Fibroblast of lung (primary cell): ENCODE measurements around the gene SYCE1L.
A peak's percentile ranks its signal among the peaks of the same experiment; 100 is the strongest.

ENCODE experiments used
- EZH2 ChIP-seq: IDR thresholded peaks from 2 replicates; pipeline ENCODE4 v1.5.1; 2012; ENCODE audit warnings: low read length, control low read depth, mild to moderate bottlenecking; ENCODE audit errors: missing control alignments
- TF ChIP-seq, protein P1 (sequence below), 2 donors: IDR thresholded peaks in 1 of 2; conservative IDR thresholded peaks in 1 of 2; 1 replicate in 1 of 2; 2 replicates in 1 of 2; pipeline ENCODE4 v1.5.1; 2011 to 2012; ENCODE audit warnings: low read length in 2 of 2, control low read depth in 1 of 2, inconsistent platforms in 1 of 2, low read depth in 1 of 2, mild to moderate bottlenecking in 1 of 2

DNA sequence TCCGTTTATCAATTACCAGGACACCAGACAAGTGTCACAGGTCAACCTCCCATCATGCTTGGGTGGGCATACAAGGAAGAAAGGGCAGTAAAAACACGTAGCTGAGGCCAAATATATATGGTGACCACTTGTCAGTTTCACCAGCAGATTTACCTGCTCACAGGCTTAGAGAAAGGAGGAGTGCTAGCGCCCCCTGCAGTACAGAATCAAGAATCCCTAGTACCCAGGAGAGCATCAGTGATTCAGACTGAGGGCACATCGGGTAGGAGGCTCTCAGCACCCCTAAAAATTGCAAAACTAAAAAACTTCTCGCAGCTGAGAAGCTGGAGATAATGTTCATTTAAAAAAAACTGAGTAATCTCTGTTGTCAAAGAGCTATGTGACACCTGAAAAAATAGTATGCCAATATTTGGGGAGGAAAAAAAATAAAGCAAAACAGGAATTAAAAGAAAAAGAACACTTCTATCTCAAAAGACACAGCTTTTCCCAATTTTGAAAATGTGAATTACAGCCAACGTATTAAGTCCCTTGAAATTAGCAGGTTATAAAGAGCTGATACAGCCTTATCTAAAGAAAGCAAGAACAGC, 29.5 kb upstream of the SYCE1L start:
- TF ChIP-seq, protein P1, sequence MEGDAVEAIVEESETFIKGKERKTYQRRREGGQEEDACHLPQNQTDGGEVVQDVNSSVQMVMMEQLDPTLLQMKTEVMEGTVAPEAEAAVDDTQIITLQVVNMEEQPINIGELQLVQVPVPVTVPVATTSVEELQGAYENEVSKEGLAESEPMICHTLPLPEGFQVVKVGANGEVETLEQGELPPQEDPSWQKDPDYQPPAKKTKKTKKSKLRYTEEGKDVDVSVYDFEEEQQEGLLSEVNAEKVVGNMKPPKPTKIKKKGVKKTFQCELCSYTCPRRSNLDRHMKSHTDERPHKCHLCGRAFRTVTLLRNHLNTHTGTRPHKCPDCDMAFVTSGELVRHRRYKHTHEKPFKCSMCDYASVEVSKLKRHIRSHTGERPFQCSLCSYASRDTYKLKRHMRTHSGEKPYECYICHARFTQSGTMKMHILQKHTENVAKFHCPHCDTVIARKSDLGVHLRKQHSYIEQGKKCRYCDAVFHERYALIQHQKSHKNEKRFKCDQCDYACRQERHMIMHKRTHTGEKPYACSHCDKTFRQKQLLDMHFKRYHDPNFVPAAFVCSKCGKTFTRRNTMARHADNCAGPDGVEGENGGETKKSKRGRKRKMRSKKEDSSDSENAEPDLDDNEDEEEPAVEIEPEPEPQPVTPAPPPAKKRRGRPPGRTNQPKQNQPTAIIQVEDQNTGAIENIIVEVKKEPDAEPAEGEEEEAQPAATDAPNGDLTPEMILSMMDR (conservative IDR thresholded peaks at IDR 0.05 in 1 of 2, IDR thresholded peaks at IDR 0.05 in 1 of 2; ENCODE audit: low read depth in 1 of 2, low read length in 2 of 2), result peak; percentile 43 to 75
- no peak for TF ChIP-seq EZH2
